Prostate gland (tissue), 2 donors: ENCODE data around the gene CAPSL. TPM values are rescaled to one million over a fixed set of nuclear protein-coding genes. Genes with fewer than 3 reads are reported as not detected.

ENCODE experiments used
- DNase-seq: peaks from one replicate; pipeline ENCODE4 v3.0.0-alpha.2; 2019; ENCODE audit warnings: low spot score
- H3K27ac ChIP-seq, 2 donors: fragments of 200-600 bp; sonication (generic); 2 replicates each; pipeline ENCODE4 v1.5.1; 2017 to 2019
- H3K27me3 ChIP-seq: fragments of 200-600 bp; sonication (generic); replicated peaks from 2 replicates; pipeline ENCODE4 v1.5.1; 2019; ENCODE audit not compliant: insufficient read depth
- H3K36me3 ChIP-seq, 2 donors: fragments of 200-600 bp; sonication (generic); 1 replicate in 1 of 2; 2 replicates in 1 of 2; pipeline versions ENCODE4 v1.5.1 to v1.8.1; 2017 to 2019
- H3K4me1 ChIP-seq: fragments of 200-600 bp; sonication (generic); replicated peaks from 2 replicates; pipeline ENCODE4 v1.5.1; 2019
- H3K4me3 ChIP-seq, 2 donors: fragments of 200-600 bp; sonication (generic); 2 replicates each; pipeline ENCODE4 v1.5.1; 2017 to 2019
- H3K9me3 ChIP-seq: fragments of 200-600 bp; sonication (generic); 2 replicates; pipeline ENCODE4 v1.5.1; 2017
- POLR2A ChIP-seq: fragments of 450-650 bp; IDR thresholded peaks from one replicate; pipeline ENCODE4 v1.6.1; 2016; ENCODE audit warnings: antibody characterized with exemption, mild to moderate bottlenecking
- POLR2AphosphoS5 ChIP-seq: sonication (generic); formaldehyde crosslinking; IDR thresholded peaks from one replicate; pipeline ENCODE4 v1.6.1; 2017; ENCODE audit warnings: antibody characterized with exemption
- whole genome bisulfite sequencing: methylation state at CpG from one replicate; pipeline ENCODE4 v1.1.5; 2018; 5-methylcytosine and 5-hydroxymethylcytosine counted together
- intact Hi-C: fragments of 100-400 bp; cut with DNase I; formaldehyde crosslinking; loops from one replicate; pipeline ENCODE4 v1.14.2; 2022
- total RNA-seq, 2 donors: library from RNA; depleted of rRNA; stranded (reverse); fragments of >200 nt; gene quantifications; one replicate each; pipeline ENCODE4 v1.1.0, GENCODE V29; 2016
- TF ChIP-seq, protein P1 (sequence below), 4 experiments: fragments of 200-600 bp in 2 of 4; fragments of 450-650 bp in 2 of 4; sonication (generic) in 2 of 4; IDR thresholded peaks; 1 replicate in 3 of 4; 2 replicates in 1 of 4; pipeline ENCODE4 v1.5.1; 2016 to 2019; ENCODE audit warnings: antibody characterized with exemption in 4 of 4, mild to moderate bottlenecking in 2 of 4, moderate library complexity in 2 of 4

CAPSL gene
- total RNA-seq, 2 donors from 2014 or later, result not detected

DNA sequence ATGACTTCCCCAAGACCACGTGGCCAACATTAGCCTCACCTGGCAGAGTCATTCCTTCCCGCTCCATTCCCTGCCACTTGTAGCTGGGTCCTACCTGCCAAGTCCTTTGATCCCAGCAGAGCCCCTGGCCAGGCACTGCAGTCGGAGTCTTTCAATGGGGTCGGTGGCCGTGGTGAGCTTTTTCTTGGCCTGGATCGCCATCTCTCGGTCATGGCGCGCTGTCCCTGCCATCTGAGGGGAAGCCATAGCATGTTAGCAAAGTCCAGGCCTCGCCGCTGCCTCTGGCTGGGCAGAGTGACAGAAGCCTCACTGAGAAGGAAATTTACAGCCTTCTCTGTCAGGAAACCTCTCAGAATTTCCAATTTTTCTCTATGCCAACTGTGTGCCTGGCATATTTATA lies 17.5 kb downstream of the CAPSL start:
- WGBS, result 71% methylated on average over 11 of the region's 11 CpGs
- no peak for TF ChIP-seq POLR2AphosphoS5
- TF ChIP-seq, protein P1, sequence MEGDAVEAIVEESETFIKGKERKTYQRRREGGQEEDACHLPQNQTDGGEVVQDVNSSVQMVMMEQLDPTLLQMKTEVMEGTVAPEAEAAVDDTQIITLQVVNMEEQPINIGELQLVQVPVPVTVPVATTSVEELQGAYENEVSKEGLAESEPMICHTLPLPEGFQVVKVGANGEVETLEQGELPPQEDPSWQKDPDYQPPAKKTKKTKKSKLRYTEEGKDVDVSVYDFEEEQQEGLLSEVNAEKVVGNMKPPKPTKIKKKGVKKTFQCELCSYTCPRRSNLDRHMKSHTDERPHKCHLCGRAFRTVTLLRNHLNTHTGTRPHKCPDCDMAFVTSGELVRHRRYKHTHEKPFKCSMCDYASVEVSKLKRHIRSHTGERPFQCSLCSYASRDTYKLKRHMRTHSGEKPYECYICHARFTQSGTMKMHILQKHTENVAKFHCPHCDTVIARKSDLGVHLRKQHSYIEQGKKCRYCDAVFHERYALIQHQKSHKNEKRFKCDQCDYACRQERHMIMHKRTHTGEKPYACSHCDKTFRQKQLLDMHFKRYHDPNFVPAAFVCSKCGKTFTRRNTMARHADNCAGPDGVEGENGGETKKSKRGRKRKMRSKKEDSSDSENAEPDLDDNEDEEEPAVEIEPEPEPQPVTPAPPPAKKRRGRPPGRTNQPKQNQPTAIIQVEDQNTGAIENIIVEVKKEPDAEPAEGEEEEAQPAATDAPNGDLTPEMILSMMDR (IDR thresholded peaks at IDR 0.05), result no peak
- TF ChIP-seq POLR2A, result no peak
- H3K27ac ChIP-seq, result no peak overlapping the region
- intact Hi-C loops, result no loop called here
- no peak for DNase-seq
- H3K27me3 ChIP-seq, result no peaks in the 10 kb centered on the region
- no peaks in the 10 kb centered on the region for H3K4me1 ChIP-seq
- H3K36me3 ChIP-seq, result no peaks in the 10 kb centered on the region
- no peak overlapping the region for H3K4me3 ChIP-seq
- H3K9me3 ChIP-seq, result no peaks in the 10 kb centered on the region

DNA sequence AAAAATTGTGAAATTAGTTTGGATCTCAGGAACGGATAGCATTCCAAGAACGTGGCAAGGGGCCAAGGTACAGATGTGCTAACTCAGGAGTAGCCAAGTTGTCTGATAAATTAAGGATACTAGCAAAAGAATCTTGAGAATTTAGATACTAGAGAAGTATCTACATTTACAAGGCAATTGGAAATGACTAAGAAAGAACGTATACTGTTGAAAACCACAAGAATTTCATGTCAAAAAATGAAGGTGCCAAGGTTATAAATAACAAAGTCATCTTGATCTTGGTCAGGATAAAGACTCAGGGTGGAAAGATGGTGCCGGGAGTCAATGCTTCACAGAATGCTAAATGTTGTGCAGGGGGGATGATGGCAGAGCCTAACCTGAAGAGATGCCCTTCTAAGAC lies 19.2 kb downstream of the CAPSL start:
- Histone ChIP-seq H3K27ac (no peak overlapping the region), H3K4me3 (no peak overlapping the region), H3K9me3 (no peaks in the 10 kb centered on the region), H3K36me3 (no peaks in the 10 kb centered on the region), H3K4me1 (no peaks in the 10 kb centered on the region), H3K27me3 (no peaks in the 10 kb centered on the region)
- intact Hi-C loops, result no loop called here
- WGBS, result 50% methylated on average over 4 of the region's 4 CpGs
- no peak for TF ChIP-seq POLR2A
- no peak for TF ChIP-seq POLR2AphosphoS5
- TF ChIP-seq, protein P1 (IDR thresholded peaks at IDR 0.05), result no peak
- DNase-seq, result no peak

DNA sequence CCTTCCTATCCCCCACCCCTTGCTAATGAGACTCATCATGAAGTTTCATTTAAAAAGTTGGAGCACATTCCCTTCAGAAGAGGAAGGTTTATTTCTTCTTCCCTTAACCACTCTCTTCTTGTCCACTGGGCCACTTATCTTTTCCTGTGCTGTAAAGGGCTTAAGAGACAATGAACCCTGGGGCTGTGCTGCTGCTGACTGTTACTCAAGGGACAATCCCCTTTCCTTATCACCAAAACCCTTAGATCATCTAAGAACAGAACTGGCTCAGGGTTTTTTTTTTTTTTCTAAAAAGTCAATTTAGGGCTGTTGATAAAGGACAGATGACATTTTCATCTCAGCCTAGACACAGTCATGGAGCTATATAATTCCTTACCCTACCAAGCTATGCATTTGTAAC lies 29.6 kb downstream of the CAPSL start:
- H3K36me3 ChIP-seq, result no peaks in the 10 kb centered on the region
- intact Hi-C loops, result no loop called here
- DNase-seq, result no peak
- no peak overlapping the region for H3K27ac ChIP-seq
- no peaks in the 10 kb centered on the region for H3K9me3 ChIP-seq
- TF ChIP-seq POLR2AphosphoS5, result no peak
- no peak for TF ChIP-seq POLR2A
- TF ChIP-seq, protein P1 (IDR thresholded peaks at IDR 0.05), result no peak
- no peaks in the 10 kb centered on the region for H3K27me3 ChIP-seq
- no peak overlapping the region for H3K4me3 ChIP-seq
- no peaks in the 10 kb centered on the region for H3K4me1 ChIP-seq

DNA sequence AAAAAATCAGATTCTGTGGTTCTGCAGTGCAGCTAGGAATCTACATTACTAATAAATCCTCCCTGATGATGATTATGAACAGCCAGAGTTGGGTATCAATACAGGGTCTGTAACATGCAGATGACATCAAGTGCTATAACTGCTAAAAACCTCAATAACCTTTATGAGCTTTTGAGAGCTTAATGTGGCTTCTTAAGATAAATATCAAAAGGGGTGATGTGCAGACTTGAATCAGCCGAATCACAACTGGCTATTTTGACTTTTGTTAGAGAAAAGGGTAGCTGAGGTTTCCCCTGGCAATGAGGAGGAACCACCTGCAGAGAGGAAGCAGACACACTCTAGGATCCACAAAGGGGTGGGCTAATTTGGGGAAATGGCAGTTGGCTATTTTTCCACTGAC lies 30.2 kb downstream of the CAPSL start:
- Histone ChIP-seq H3K27me3 (no peaks in the 10 kb centered on the region), H3K9me3 (no peaks in the 10 kb centered on the region), H3K4me3 (no peak overlapping the region), H3K4me1 (no peaks in the 10 kb centered on the region), H3K27ac (no peak overlapping the region), H3K36me3 (no peaks in the 10 kb centered on the region)
- TF ChIP-seq POLR2A, result no peak
- no peak for TF ChIP-seq POLR2AphosphoS5
- TF ChIP-seq, protein P1 (IDR thresholded peaks at IDR 0.05), result no peak
- WGBS, result 25% methylated on average over 1 of the region's 1 CpG
- DNase-seq, result no peak
- intact Hi-C loops, result no loop called here

DNA sequence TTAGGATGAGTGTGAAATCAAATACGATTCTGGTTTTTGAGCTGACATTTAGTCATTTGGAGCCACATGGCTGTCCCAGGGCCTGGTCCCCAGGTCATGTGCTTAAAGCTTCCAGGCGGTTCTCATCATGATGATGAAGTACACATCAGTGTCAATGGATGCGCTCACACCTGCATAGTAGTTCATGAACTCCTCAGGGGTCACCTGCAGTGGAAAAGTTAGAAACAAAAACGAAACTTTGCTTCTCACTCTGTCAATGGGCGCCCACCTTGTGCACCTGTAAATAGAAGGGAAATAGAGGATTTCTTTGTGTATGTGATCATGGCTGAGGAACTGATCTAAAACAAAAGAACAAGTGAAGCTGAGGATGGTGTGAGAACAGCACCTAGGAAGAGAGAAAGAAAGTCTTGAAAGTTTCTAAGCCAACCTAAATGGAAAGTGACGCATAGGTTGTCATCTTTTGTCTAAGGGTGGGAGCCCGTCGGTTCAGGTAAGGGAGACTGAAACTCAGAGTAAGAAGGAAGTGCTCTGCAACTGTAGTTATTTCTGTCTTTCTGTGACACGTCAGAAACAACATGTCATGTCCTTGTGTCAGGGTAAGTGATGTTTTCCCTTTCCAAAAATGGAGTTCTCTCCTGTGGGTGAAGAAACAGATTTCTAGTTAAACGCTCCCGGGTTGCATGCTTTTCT lies 33.8 kb downstream of the CAPSL start:
- H3K4me3 ChIP-seq, result no peak overlapping the region
- H3K36me3 ChIP-seq, result no peaks in the 10 kb centered on the region
- TF ChIP-seq POLR2A, result no peak
- TF ChIP-seq, protein P1 (IDR thresholded peaks at IDR 0.05), result no peak
- no peak for TF ChIP-seq POLR2AphosphoS5
- H3K9me3 ChIP-seq, result no peaks in the 10 kb centered on the region
- no peak overlapping the region for H3K27ac ChIP-seq
- intact Hi-C loops, result no loop called here
- no peak for DNase-seq
- no peaks in the 10 kb centered on the region for H3K27me3 ChIP-seq
- 89% methylated on average over 11 of the region's 11 CpGs for WGBS
- no peaks in the 10 kb centered on the region for H3K4me1 ChIP-seq
